BJ (cell line): Measurements from ENCODE around the gene SLC35A3. TPM values are rescaled to one million over a fixed set of nuclear protein-coding genes. Genes with fewer than 3 reads are reported as not detected.

ENCODE experiments used
- CTCF ChIA-PET: fragments of 350-600 bp; formaldehyde crosslinking; extraction: SDS; loops from one replicate; lab custom pipeline; 2021; ENCODE audit warnings: antibody characterized with exemption, inconsistent platforms; lab: Yijun Ruan, JAX
- POLR2A ChIA-PET: fragments of 300-600 bp; sonication (Branson Sonifier 250); formaldehyde crosslinking; extraction: SDS; loops from one replicate; lab custom pipeline; 2021; ENCODE audit warnings: antibody characterized with exemption; lab: Charles Lee
- DNase-seq: peaks from one replicate; pipeline ENCODE4 v3.0.0-alpha.2; 2011; ENCODE audit warnings: low read depth
- H3K27me3 ChIP-seq: 2 replicates; pipeline ENCODE4 v1.6.0; 2011; ENCODE audit warnings: low read length; ENCODE audit not compliant: control insufficient read depth, insufficient read depth
- H3K36me3 ChIP-seq: 2 replicates; pipeline ENCODE4 v1.5.1; 2011; ENCODE audit warnings: low read length; ENCODE audit not compliant: control insufficient read depth, insufficient read depth
- H3K4me3 ChIP-seq: 2 replicates; pipeline ENCODE4 v1.5.1; 2011; ENCODE audit warnings: low read depth, mild to moderate bottlenecking, control low read depth, low read length
- polyA plus RNA-seq: library from polyadenylated mRNA; depleted of rRNA; stranded (reverse); fragments of >200 nt; gene quantifications from 2 replicates; pipeline ENCODE4 v1.2.3, GENCODE V29; 2011
- TF ChIP-seq, protein P1 (sequence below): IDR thresholded peaks from 2 replicates; pipeline ENCODE4 v1.5.1; 2011; ENCODE audit warnings: low read depth, mild to moderate bottlenecking, control low read depth, inconsistent platforms, low read length, moderate library complexity; ENCODE audit not compliant: insufficient read depth

Gene SLC35A3
- polyA plus RNA-seq, 1 experiment: 7.8 TPM

DNA sequence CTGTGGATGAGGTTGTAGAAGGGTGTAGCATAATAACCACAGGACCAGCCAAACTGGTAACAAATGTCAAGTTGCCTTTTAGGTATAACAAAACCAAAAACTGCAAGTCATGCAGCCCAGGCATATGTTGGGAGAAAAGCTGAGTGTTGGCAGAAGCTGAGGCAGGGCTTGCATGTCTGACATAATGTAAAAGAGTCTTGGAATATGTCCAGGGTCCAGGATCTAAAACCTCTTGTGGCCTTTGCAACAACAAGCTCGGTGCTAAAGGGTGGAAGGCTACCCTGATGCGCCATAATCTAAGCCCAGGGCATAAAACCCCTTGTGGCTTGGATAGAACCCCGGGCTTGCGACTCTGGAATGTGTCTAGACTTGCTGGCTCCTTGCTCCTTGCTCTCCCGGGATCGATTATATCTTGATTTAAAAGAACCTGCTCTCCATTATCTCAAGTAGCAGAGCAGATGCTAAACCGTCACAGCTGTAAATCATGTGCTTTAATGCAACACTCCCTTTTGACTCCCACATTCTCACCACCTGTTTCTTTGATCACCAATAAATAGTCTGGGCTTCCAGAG lies 26.5 kb upstream of the SLC35A3 start:
- CTCF ChIA-PET: interaction anchor here (1.2 to 1.6 kb wide), 2 partner anchors 9 to 11 kb away, joined by 3 read pairs; no protein-coding TSS in a partner anchor
- H3K27me3 ChIP-seq: no peaks in the 10 kb centered on the region; the same call in 1 of the 2 replicates
- POLR2A ChIA-PET: no interaction called here
- H3K36me3 ChIP-seq: no peaks in the 10 kb centered on the region
- DNase-seq: peak; percentile 71
- no peak overlapping the region for H3K4me3 ChIP-seq
- TF ChIP-seq, protein P1, sequence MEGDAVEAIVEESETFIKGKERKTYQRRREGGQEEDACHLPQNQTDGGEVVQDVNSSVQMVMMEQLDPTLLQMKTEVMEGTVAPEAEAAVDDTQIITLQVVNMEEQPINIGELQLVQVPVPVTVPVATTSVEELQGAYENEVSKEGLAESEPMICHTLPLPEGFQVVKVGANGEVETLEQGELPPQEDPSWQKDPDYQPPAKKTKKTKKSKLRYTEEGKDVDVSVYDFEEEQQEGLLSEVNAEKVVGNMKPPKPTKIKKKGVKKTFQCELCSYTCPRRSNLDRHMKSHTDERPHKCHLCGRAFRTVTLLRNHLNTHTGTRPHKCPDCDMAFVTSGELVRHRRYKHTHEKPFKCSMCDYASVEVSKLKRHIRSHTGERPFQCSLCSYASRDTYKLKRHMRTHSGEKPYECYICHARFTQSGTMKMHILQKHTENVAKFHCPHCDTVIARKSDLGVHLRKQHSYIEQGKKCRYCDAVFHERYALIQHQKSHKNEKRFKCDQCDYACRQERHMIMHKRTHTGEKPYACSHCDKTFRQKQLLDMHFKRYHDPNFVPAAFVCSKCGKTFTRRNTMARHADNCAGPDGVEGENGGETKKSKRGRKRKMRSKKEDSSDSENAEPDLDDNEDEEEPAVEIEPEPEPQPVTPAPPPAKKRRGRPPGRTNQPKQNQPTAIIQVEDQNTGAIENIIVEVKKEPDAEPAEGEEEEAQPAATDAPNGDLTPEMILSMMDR: no peak

DNA sequence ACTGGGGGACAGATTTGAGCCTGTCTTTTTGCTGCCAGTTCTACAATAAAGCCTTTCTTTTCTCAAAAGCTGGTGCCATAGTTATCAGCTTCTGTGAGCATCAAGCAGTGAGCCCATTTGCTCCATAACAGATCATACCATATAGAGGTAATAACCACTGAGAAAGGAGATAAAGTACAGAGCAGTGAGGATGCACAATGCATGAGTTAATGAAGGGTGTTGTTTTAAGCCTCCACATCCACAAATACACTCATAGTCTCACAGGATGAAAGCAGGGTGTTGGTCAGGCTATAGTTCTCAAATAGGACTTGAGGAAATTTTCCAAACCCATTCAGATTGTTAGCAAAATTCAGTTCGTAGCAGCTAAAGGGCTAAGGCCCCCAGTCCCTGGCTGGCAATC lies 25.6 kb upstream of the SLC35A3 start:
- POLR2A ChIA-PET: no interaction called here
- Histone ChIP-seq H3K4me3 (no peak overlapping the region), H3K27me3 (no peaks in the 10 kb centered on the region; the same call in 1 of the 2 replicates), H3K36me3 (no peaks in the 10 kb centered on the region)
- TF ChIP-seq, protein P1: no peak
- CTCF ChIA-PET: interaction anchor here (1.2 to 1.6 kb wide), 2 partner anchors 8 to 12 kb away, joined by 3 read pairs; no protein-coding TSS in a partner anchor
- DNase-seq: no peak

DNA sequence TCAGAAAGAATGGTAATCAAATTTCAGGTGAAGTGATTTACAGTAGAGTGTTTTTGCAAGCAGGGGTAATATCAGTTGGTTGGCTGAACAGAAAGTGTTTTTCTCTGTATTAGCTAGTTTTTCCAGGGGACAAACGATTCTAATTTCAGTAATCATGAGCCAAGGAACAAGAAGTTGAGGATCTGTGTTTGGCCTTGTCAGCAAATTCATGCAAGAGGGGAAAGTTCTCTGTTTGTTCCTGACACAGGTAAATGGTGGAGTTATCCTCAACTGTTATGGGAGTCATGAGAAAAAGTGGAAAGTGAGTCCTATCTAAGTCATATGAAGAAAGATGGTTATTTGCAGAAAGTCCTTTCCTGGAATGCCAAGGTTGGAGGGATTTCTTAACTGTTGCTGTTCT lies 24.6 kb upstream of the SLC35A3 start:
- H3K36me3 ChIP-seq: no peaks in the 10 kb centered on the region
- H3K4me3 ChIP-seq: no peak overlapping the region
- POLR2A ChIA-PET: no interaction called here
- no peak for DNase-seq
- TF ChIP-seq, protein P1: no peak
- no peaks in the 10 kb centered on the region; the same call in 1 of the 2 replicates for H3K27me3 ChIP-seq
- CTCF ChIA-PET: no interaction called here

DNA sequence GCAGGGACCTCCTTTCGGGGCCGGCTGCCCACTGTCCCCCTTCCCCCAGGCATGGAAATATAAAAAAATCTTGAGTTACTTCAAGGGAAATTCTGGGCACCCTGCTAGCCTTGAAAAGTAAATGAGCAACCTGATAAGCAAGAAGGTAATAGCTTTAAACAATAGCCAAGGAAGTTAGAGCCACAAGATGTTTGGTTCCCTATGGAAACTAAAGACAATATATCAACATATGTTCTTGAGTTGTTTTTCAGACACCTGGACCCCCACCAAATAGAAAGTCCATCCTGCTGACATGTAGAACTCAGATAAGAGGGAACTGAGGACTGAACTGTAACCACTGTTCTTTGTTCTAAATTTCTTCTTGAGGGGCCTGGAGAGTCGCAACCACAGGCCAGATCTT lies 19.3 kb upstream of the SLC35A3 start:
- no peaks in the 10 kb centered on the region for H3K36me3 ChIP-seq
- H3K27me3 ChIP-seq: no peaks in the 10 kb centered on the region; the same call in 1 of the 2 replicates
- no peak overlapping the region for H3K4me3 ChIP-seq
- DNase-seq: no peak
- CTCF ChIA-PET: interaction anchor here (1.3 kb wide), 1 partner anchor 13 kb away, joined by 3 read pairs; no protein-coding TSS in a partner anchor
- POLR2A ChIA-PET: no interaction called here
- TF ChIP-seq, protein P1: no peak

DNA sequence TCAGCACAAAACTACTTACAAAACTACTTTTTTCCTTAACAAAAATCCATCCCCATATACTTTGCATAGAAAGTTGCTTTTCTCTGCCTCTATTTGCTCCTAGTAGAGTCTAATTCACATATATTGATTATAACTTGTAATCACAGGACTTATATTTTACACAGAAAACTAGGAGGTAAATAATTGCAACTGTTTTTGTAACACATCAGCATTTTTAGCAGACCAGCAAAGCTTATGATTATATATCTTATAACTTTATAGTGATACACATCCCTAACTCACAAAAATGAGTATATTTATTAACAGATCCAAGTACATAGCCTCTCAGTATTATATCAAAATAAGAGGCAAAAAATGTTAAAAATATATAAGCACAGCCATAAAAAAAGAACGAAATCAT lies 17.3 kb upstream of the SLC35A3 start:
- CTCF ChIA-PET: interaction anchor here (0.5 to 0.8 kb wide), 2 partner anchors 9 to 169 kb away, joined by 3 to 4 read pairs; no protein-coding TSS in a partner anchor
- H3K27me3 ChIP-seq: no peaks in the 10 kb centered on the region
- no peak for DNase-seq
- POLR2A ChIA-PET: no interaction called here
- H3K36me3 ChIP-seq: no peaks in the 10 kb centered on the region
- TF ChIP-seq, protein P1: no peak
- H3K4me3 ChIP-seq: no peak overlapping the region
